Globus pallidus (tissue), 1 donor: Measurements from ENCODE around the gene UCP3.

Experiments used
- DNase-seq: peaks from one replicate; pipeline ENCODE4 v3.0.0-alpha.2; 2015; ENCODE audit warnings: low spot score

UCP3 gene

DNA sequence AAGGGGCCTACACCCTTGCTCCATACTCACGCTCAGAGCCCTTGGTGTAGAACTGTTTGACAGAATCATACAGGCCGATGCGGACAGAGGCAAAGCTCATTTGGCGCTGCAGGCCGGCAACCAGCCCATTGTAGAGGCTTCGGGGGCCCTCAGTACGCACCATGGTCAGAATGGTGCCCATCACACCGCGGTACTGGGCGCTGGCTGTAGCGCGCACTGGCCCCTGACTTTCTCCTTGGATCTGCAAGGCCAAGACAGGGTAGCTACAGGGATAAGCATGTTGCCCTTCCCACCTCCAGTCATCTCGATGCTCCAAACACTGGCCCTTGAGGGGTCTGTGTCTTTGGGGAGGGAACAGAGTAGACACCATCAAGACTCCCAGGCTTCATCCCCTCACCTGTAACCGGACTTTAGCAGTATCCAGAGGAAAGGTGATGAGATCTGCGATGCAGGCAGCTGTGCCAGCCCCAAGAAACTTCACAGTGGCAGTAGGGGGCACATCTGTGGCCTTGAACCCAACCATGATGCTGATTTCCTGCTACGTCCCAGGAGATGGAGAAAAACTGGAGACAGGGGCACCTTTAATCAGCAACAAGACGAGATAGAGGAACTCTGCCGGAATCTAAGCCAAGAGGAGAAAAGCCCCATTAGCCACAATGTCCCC is 30.9 kb downstream of the UCP3 start:
- DNase-seq = no peak

- DNase-seq = no peak
Observed at GRCh38 chr11:73976451-73977151, 32.3 kb downstream of the UCP3 start.

GRCh38 chr11:73975479-73975757 is 33.5 kb downstream of the UCP3 start:
- DNase-seq = no peak

DNA sequence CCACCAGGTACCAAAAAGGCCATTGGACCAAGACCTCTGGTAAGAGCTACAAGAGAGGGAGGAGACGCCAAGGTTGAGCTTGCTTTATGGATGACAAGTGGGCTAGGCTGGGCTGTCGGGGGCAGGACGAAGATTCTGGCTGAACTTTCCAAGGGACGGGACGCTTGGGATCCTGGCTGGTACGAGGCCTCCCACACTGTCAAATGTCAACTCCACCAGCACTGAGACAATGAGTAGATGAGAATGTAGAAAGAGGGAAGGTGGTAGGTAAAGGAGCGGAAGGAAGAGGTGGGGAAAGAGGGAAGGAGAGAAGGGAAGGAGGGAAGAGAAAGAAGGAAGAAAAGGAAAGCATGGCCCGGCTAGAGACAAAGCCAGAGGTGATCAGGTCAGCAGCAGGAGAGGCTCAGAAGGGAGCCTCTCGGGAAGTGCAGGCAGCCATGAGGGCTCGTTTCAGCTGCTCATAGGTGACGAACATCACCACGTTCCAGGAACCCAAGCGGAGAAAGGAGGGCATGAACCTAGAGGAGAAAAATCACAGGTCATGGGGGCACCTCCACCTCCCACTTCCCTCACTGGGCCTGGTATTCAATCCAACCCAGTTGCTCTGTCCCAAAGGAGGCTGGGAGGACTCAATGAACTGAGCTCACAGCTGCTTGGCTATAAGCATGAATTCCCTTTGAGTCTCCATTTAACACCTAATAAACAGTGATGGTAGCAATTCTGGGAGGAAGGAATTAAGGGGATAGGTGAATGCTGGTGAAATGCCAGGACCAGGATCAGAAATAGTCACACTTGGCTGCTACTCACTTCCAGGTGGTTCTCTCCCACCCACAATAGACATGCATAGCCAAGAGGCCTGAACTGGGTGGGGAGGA is 34.0 kb downstream of the UCP3 start:
- no peak for DNase-seq

- DNase-seq = no peak
Observed at GRCh38 chr11:73972620-73973449, 36.0 kb downstream of the UCP3 start.

GRCh38 chr11:73972187-73972586 is 36.7 kb downstream of the UCP3 start:
- no peak for DNase-seq

DNA sequence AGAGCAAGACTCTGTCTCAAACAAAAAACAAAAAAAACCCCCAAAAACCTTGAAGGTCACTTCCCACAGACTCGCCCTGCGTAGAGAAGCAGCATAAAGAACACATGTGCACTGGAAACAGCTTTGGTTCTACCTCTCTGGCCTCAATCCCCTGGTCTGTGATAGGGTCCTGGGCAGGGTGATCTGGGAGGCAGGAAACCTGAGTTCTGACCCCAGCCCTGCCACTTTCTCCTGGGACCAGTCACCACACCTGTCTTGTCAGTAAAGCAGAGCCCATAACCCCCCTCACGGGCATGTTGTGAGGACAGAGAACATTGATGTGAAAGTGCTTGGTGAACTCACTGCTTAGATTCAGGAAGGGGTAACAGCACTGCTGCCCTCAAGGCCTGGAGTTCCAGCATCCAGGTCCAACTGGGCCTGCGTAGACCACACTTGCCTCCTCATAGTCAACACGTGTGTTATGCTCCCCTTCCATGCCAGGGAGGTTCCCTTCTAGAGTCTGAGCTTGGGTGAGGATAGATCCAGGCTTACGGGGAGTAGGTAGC is 37.6 kb downstream of the UCP3 start:
- DNase-seq = no peak

GRCh38 chr11:73969991-73970800 is 38.7 kb downstream of the UCP3 start:
- DNase-seq = no peak

DNA sequence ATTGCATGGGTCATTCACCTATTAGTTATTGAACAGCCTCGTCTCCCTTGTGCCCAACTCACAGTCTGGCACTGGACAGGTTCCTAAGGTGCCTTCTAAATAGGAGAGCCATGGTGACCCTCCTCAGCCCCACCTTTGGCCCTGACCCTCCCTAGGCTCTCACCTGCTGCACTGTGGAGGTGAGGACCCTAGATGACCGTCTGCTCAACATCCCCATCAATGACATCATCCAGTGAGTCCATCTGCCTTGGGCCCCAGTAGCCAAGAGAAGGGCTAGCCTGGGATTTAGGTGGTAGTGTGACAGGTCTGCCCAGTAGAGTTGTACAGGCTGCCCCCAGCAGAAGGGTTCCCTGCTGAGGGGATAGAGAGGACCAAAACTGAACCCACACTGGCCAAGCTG is 39.8 kb downstream of the UCP3 start:
- no peak for DNase-seq

- no peak for DNase-seq
Observed at GRCh38 chr11:73968356-73968966, 40.4 kb downstream of the UCP3 start.

DNA sequence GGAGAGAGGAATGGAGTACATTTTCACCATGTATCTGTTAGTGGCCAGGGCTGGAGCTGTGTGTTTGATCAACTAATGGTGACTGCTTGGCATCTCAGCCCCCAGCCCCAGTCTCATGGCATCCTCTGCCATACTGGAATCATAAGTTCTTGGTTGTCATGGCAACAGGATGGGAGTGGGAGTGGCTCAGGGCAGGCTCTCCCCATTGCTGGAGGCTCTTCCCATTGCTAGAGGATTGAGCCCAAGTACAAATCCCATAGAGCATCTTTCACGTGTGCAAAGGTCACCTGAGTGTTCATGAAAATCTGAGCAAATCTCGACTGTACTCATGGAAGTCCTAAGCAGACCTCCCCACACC is 43.1 kb downstream of the UCP3 start:
- no peak for DNase-seq

DNA sequence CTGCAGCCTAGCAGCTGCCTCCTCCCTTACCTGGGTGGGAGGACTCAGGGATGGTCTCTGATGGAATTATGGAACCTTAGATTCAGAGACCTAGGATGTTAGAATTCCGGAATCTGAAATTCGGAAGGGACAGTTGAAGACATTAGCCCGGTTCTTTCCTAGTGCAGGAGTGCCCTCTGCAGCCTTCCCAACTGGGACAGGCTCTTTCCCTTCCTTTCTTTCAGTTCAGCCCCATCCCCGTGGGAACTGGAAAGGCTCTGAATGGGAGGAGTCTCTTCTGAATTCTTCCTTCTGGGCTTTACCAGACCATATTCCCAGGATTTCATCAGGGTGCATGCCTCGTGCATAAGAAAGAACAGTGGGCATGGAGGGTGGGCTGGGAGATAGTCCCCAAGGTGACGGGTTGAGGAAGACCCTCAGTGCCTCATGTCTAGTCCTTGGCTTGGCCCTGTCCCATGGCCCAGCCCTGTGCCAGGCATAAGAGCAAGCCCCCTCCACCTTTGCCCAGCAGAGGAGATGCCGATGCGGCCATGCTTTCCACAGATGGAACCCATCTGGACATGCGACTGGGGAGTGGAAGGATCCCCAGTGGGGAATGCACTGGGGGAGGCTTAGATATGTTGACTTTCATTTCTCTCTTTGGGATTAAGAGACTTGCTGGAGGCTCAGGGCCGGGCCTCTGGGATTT is 43.7 kb downstream of the UCP3 start:
- DNase-seq = no peak

DNA sequence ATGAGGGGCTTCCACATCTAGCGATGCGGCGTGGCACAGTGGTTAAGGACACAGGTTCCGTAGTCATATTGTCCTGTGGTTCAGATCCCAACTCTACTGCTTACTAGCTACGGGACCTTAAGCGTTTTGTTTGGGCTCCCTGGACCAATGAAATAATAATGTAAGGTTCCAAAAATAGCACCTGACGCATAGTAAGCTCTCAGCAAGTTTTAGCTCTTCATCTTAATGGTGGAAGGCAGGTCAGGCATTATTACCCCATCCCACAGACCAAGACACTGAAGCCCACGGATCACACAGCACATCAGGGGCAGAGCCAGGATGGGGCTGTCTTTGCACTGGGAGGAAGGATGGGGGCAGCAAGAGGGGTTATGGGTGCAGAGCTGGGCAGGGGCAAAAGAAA is 45.0 kb downstream of the UCP3 start:
- no peak for DNase-seq

- DNase-seq = no peak
Observed at GRCh38 chr11:73962101-73962705, 46.7 kb downstream of the UCP3 start.

GRCh38 chr11:73961321-73961720 is 47.6 kb downstream of the UCP3 start:
- DNase-seq = no peak

GRCh38 chr11:73958521-73959141 is 50.3 kb downstream of the UCP3 start:
- no peak for DNase-seq

DNA sequence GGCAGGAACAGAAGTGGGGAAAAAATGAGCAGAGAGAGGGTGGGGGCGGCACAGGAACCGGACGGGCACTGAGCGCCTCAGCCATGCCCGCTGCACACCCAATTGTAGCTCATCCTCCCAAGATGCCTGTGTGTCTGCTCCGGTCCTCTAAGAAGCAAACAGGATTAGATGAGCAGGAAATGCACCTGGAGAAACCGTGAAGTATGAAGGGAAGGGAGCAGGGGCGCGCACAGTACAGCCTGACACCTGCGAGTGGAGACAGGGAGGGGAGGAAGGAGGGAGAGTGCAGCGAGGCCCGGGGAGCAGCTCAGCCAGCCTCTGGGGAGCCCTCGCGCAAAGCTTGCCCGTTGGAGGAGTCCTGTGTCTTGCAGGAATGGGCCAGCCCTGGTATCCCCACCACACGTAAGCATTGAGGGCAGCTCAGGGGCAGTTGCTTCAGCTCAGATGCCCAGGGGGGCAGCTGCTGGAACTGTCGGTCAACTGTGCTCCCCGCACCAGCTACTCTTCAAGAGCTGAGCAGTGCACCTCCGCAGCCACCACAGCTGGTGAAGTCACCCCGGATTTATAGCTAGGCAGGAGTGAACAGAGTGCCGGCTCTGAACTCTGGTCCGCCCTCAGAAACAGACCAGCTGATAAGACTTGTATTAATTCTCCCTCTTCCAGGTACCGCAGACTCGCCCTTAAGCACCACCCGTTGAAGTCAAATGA is 51.1 kb downstream of the UCP3 start:
- no peak for DNase-seq

DNA sequence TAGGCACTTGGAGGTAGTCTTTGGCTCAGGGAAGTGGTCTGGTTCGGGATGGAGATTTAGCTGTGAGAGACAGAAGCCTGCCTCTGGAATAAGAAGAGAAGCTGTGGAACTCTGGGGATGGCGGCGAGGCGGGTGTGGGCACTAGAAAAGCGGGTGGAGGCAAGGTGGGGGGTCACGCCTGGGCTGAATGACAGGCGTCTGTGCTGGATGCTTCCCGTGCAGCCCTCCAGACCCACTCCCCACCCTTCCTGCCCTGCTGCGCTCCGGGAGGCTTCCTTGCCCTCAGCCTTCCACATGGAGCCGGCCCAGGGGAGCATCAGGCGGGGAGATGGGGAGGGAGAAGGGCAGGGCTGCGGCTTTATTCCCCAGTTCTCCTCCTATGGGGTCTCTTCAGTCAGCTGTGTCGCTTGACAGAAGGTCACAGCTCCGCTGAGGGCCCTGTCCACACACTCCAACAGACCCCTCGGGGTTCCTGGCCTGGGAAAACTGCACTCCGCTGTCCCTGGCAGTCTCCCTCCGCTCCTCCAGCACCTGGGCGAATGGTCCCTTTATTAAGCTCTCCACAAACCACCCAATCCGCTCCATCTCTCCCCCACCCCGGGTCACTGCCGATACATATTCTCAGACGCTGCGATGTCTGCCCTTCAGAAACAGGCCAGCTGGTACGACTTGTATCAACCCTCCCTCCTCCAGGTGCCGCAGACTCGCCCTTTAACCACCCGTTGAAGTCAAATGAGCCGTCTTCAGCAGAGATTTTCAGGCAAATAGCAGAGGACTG is 51.8 kb downstream of the UCP3 start:
- DNase-seq = no peak
